HG02678 (cell line): ENCODE measurements around the gene SLAMF8.

ENCODE experiments used
- ATAC-seq: cut with Tn5 transposase; IDR thresholded peaks from one replicate; pipeline ENCODE4 v1.9.1; 2021; ENCODE audit warnings: mild to moderate bottlenecking, moderate library complexity; ENCODE audit not compliant: unreplicated experiment

The SLAMF8 gene

DNA sequence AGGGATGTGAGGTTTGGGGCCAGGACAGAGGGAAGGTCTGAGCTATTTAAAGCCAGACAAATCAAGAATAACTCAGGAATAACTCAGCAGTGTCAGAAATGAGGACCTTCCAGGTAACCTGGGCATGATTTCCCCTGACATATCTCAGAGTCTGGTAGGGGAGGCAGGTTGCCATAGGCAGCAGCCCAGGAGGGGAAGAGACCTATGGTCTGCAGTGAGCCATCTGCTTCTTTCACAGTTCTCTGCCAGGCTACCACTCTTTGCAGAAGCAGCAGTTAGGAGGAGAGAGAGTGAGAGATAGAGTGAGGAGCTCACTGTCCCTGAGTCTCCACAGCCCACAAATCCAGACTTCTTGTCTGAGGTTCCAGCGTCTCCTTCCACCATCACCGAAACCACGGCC lies 42.1 kb downstream of the SLAMF8 start:
- ATAC-seq: no peak

DNA sequence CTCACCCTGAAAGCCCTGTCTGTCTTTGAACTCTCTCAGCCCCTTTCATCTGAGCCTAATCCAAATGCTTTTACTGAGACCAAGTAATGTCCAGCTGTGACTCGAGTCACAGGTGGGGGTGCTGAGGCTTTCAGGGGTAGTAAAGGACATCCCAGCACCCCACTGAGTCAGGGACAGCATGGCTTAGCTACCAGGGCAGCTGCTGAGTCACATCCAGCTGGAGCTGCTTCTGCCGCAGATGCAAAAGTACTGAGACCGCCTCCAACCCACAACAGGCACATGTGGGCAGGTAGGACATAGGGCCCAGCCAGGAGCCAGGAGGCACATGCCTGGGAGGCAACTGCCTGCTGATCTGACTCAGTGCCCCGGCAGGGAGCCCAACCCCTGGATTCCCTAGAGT lies 42.5 kb downstream of the SLAMF8 start:
- ATAC-seq: peak; percentile 58

DNA sequence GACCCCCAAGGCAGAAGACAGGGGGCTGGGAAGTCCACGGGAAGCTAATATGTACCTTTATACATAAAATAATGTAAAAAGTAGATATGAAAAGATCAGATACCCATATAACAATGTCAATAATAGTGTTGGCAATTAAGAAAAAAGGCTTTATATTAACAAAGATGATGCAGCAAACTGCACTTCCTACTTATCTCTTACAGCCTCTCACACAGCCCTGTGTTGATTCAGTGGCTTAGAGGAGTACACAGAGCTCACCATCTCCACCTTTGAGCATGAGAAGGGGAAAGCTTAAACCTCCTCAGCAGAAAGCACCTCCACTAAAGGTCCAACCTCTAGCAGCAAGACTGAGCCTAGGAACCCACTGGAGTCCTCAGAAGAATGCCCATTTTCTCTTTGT lies 42.9 kb downstream of the SLAMF8 start:
- no peak for ATAC-seq

DNA sequence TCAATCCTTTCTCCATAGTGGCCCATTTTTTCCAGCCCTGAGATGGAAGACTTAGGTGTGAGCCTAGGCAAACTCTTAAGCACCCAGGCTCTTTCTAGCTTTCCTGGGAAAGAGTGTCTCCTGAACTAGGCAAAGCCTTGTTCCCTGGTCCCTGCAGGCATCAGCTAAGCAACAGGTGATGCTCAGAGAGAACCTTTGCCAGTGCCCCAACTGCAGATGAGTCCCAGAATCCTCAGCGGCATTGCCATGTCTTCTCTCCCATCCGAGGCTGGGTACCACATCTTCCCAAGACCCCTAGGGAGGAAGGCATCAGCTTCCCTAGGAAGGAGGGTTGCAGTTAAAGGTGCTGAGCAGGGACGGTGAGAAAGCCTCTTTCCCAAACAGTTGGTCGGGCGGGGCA lies 44.0 kb downstream of the SLAMF8 start:
- ATAC-seq: no peak

DNA sequence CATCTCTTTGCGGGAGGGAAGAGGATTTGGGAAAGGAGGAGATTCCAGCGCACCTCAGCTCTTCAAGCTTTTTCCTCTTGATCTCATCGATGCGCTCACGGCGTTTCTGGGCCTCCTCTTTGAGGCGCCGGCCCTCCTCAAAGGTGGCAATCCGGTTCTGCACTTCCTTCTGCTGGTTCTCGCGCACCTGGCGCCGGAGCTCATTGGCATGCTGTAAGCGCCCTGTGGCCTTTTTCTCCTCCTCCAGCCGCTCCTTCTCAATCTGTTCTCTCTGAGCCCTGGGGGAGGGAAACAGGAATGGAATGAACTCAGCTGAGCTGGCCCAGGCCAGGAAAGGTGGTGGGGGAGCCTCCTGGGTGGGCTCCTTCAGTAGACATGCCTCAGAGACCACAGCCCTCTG lies 46.2 kb downstream of the SLAMF8 start:
- no peak for ATAC-seq

DNA sequence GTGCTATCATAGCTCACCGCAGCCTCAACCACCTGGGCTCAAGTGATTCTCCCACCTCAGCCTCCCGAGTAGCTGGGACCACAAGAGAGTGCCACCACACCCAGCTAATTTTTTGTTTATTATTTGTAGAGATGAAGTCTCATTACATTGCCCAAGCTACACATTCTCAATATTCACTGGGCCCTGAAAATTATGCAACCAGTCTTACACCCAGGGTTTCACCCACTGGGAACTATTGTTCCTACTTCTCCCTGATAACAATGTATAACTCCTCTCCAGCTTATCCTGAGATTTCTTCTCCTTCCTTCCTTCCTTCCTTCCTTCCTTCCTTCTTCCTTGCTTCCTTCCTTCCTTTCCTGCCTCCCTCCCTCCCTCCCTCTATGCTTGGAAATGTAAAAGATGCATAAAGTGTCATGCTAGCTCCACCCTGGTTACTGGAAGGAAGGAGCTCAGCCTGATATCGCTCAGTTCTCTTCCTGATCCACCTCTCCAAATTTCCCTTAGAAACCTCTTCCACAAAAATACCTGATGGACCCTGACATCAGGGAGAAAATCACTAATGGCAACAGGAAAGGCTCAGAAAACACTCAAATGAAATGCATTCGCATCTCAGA lies 47.0 kb downstream of the SLAMF8 start:
- ATAC-seq: no peak

DNA sequence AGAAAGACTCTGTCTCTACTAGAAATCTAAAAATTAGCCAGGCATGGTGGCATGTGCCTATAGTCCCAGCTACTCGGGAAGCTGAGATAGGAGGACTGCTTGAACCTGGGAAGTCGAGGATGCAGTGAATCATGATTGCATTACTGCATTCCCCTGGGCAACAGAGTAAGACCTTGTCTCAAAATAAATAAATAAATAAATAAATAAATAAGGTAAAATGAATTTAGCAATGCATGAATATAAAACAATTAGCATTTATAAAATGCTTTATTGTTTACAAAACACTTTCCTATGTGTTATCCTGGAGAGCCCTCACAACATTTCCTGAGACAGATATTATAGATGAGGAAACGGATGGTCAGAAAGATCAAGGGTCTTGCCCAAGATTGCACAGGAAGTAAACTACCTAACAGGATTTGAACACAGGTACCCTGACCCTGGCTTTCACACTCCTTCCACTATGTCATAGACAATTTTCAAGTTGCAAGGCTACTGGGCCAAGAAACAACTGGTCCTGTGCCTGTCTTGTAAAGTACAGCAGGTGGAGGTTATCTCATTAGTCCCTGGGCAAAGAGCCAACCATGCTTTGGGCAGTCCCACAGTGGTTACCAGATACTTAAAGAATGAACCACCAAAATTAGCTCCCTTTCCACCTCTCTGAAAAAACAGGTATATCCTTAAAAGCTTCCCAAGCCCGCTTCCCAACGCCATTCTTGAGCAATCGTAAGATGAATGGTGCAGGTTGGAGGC lies 51.2 kb downstream of the SLAMF8 start:
- no peak for ATAC-seq

DNA sequence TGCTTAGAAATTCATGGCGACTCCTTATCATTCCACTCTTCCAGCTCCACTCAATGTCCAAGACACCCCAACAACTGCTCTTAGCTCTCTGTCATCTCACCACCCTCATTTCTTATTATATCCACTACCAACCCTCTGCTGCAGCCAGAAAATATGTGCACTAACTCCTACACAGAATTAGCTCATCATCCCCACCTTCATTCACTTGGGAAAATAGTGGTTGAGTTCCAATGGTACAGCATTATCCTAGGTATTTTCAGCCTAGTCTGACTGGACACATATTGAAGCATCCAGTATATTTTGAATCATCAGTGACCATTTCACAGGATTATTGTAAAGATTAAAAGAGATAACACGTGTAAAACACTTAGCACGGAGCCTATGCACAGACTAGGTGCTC lies 52.5 kb downstream of the SLAMF8 start:
- no peak for ATAC-seq

DNA sequence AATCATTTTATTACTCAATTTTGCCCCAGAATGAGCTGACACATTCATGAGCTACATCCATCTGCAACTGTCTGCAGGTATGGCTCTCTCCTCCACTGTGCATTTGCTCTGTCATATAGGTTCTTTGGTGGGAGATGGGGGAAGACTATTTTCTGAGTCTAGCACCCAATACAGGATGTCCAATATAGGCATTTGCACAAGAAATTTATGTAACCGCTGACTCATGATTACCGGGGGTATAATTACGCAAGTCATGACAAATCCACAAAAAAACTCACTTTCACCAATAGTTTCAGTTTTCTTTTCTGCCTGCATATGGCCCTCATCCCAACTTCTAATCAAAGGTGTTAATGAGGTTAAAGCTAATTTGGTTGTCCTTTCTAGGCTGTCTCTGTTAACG lies 53.3 kb downstream of the SLAMF8 start:
- no peak for ATAC-seq

DNA sequence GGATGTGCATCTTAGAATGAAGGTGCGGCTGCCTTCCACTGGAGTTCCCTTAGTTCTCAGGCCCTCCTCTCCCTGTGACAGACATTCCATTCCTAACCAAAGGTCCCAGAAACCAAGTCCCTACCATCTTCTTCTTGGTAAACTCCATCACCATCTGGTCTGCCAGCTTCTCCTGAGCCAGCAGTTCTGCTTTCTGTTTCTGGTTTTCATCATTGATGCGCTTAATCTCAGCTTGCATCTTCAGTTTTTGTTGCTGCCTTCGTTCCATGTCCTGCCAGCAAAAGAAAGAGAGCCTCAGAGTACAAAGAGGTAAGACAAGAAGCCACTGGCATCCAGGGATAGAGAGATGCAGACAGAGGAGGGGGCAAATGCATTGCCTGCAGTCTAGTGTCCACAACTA lies 53.8 kb downstream of the SLAMF8 start:
- no peak for ATAC-seq

DNA sequence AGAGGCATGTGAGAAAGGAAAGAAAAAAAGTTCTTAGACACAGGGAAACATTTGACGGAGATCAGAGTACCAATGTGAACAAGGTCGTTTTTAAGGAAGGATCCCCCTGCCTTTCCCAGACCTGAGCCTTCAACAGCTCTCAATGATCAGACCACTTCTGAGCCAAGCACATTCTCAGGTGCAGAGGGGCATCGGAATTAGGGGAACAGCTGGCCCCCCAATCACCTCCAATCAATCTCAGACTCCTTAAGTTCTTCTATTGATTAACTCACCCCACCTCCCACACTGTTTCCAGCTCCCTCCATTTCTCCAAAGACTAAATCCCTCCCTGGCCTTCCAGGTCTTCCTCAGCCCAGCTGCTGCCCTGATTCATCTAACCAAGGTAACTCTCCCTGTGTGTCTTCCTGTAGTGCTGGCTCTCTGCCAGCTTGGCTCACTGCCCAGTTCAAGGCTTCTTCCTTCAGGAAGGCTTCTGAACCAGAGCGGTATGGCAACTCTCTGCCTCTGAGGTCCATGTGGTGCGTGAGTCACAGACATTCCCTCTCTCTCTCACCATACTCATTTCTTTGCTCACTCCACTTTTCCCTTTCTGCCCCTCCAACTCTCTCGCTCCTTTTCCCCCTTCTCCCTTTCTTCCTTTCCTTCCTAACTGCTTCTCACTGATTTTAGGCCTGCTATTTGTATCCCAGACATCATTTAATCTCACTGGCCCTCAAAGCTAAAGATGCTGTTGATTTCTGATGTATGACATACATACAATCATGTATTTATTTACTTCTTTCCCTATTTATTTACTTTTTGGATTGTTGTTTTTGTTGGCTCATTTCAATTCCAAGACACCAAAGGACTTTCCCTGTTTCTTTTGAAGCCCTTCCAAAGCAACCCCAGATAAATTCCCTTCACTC lies 55.2 kb downstream of the SLAMF8 start:
- ATAC-seq: no peak

DNA sequence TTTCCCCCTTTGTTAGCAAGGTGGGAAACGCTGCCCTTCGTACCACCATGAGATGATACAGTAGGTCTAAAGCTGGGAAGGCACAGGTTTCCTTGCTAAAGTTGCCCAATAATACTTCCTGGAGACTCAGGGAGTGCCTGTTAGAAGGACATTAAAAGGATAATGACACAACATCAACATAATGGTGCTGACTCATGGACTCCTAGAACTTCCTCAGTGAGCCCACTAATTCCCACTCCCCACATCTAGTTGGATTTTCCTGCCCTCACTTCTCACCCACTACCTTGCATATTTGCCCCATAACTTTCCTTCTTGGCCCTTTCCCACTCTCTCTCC lies 55.8 kb downstream of the SLAMF8 start:
- no peak for ATAC-seq

DNA sequence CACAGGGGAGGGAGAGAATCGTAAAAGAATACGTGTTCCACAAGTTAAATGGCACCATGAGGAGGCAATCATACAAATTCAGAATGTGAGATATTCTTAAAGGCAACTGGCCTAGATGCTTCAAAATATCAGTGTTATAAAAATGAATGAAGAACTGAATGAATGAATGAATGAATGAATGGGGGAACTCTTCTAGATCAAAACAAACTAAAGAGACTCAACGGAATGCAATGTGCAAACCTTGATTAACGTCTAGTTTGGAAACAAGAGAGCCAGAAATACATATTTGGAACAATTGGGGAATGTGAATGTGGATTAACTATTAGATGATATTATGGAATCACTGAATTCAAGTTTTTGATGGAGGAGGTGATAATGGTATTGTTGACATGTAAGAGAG lies 56.5 kb downstream of the SLAMF8 start:
- no peak for ATAC-seq

DNA sequence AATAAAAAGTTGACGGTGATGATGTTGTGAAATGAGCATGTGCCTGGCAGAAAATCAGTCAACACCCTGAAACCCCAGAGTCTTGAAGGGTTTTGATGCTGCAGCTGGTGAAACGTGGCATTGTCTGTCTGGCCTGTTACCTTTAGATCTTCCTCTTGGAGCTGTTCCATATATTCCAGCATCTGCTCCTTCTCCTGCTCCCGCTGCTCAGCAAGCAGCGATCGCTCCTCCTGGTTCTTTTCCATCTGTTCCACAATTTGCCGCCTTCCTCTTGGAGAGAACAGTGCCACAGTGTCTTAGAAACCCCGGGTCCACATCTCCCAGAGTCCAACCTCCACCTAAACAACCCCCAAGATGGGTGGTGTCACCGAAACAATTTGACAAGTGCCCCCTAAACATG lies 57.6 kb downstream of the SLAMF8 start:
- ATAC-seq: no peak
